B cell (primary cell): ENCODE measurements around the gene BRWD1. TPM values are rescaled to one million over a fixed set of nuclear protein-coding genes. Genes with fewer than 3 reads are reported as not detected.

Experiments used
- ATAC-seq: fragments of 200-7000 bp; cut with Tn5 transposase; one replicate; pipeline ENCODE4 v1.10.0; 2021; ENCODE audit warnings: low read depth, mild to moderate bottlenecking, moderate number of reproducible peaks, moderate library complexity
- CTCF ChIA-PET: fragments of 350-600 bp; sonication (Branson Sonifier 250); formaldehyde crosslinking; loops from one replicate; lab custom pipeline; 2021; ENCODE audit warnings: antibody characterized with exemption, inconsistent platforms; lab: Charles Lee
- POLR2A ChIA-PET: fragments of 350-600 bp; sonication (Branson Sonifier 250); formaldehyde crosslinking; loops from one replicate; lab custom pipeline; 2021; ENCODE audit warnings: antibody characterized with exemption; lab: Charles Lee
- DNase-seq: peaks from one replicate; pipeline ENCODE4 v3.0.0; 2013
- H2AFZ ChIP-seq: 2 replicates; pipeline ENCODE4 v1.6.1; 2012; ENCODE audit warnings: mild to moderate bottlenecking, low read depth, low read length; ENCODE audit not compliant: insufficient read depth, poor library complexity, severe bottlenecking
- H3K27ac ChIP-seq, 2 donors: 1 replicate in 1 of 2; 2 replicates in 1 of 2; pipeline ENCODE4 v1.5.1; 2012 to 2013; ENCODE audit warnings: low read length in 2 of 2, mild to moderate bottlenecking in 2 of 2, moderate library complexity in 1 of 2
- H3K27me3 ChIP-seq, 4 experiments: fragments of 200-600 bp in 1 of 4; sonication (generic) in 1 of 4; replicated peaks in 1 of 4; 1 replicate in 2 of 4; 2 replicates in 2 of 4; pipeline versions ENCODE4 v1.6.1 to v1.7.0; 2013 to 2016; ENCODE audit warnings: low read length in 3 of 4, mild to moderate bottlenecking in 2 of 4, mixed read lengths in 1 of 4, moderate library complexity in 1 of 4; ENCODE audit not compliant: insufficient read depth in 4 of 4, control insufficient read depth in 3 of 4; ENCODE audit errors: control extremely low read depth in 1 of 4
- H3K36me3 ChIP-seq, 2 experiments: replicated peaks in 1 of 2; 1 replicate in 1 of 2; 2 replicates in 1 of 2; pipeline versions ENCODE4 v1.6.1 to v1.7.1; 2013; ENCODE audit warnings: low read length in 1 of 2; ENCODE audit not compliant: insufficient read depth in 2 of 2, control insufficient read depth in 1 of 2; ENCODE audit errors: control extremely low read depth in 1 of 2, extremely low read depth in 1 of 2
- H3K4me1 ChIP-seq, 2 donors: fragments of 200-600 bp in 1 of 2; sonication (generic) in 1 of 2; 1 replicate in 1 of 2; 2 replicates in 1 of 2; pipeline versions ENCODE4 v1.5.1 to v1.6.1; 2013 to 2017; ENCODE audit warnings: low read length in 2 of 2; ENCODE audit not compliant: control insufficient read depth in 2 of 2, insufficient read depth in 2 of 2
- H3K4me2 ChIP-seq: replicated peaks from 2 replicates; pipeline ENCODE3; 2012; ENCODE audit warnings: mild to moderate bottlenecking, low read depth, low read length; ENCODE audit not compliant: poor library complexity, severe bottlenecking
- H3K4me3 ChIP-seq, 5 experiments: fragments of 200-600 bp in 1 of 5; sonication (generic) in 1 of 5; 1 replicate in 3 of 5; 2 replicates in 2 of 5; pipeline versions ENCODE4 v1.5.1 to v1.7.0; 2011 to 2016; ENCODE audit warnings: low read length in 4 of 5, mild to moderate bottlenecking in 4 of 5, low read depth in 2 of 5, control low read depth in 1 of 5, moderate library complexity in 1 of 5; ENCODE audit not compliant: insufficient read depth in 1 of 5; ENCODE audit errors: control extremely low read depth in 1 of 5, extremely low read depth in 1 of 5
- H3K79me2 ChIP-seq: fragments of 200-600 bp; sonication (generic); one replicate; pipeline ENCODE4 v1.6.0; 2016; ENCODE audit warnings: low read length; ENCODE audit not compliant: control insufficient read depth, insufficient read depth
- H3K9ac ChIP-seq: fragments of 200-600 bp; sonication (generic); 2 replicates; pipeline ENCODE4 v1.6.1; 2017; ENCODE audit warnings: mild to moderate bottlenecking, low read length, moderate library complexity
- H3K9me3 ChIP-seq, 3 donors: one replicate each; pipeline versions ENCODE4 v1.6.1 to v1.7.1; 2013; ENCODE audit warnings: low read length in 2 of 3; ENCODE audit not compliant: control insufficient read depth in 2 of 3, insufficient read depth in 1 of 3; ENCODE audit errors: control extremely low read depth in 1 of 3
- H4K20me1 ChIP-seq: 2 replicates; pipeline ENCODE4 v1.6.0; 2012; ENCODE audit warnings: mild to moderate bottlenecking, low read length; ENCODE audit not compliant: insufficient read depth, control insufficient read depth, poor library complexity, severe bottlenecking
- H3K27ac Mint-ChIP-seq: one replicate; pipeline ENCODE4 v1.8.0; 2021; ENCODE audit warnings: mixed read lengths
- H3K27me3 Mint-ChIP-seq: one replicate; pipeline ENCODE4 v1.8.0; 2021; ENCODE audit warnings: mixed read lengths
- H3K4me1 Mint-ChIP-seq: one replicate; pipeline ENCODE4 v1.8.0; 2021; ENCODE audit warnings: mixed read lengths
- H3K4me3 Mint-ChIP-seq: one replicate; pipeline ENCODE4 v1.8.0; 2021; ENCODE audit warnings: mixed read lengths
- H3K9me3 Mint-ChIP-seq: one replicate; pipeline ENCODE4 v1.8.0; 2022; ENCODE audit warnings: mixed read lengths; ENCODE audit not compliant: insufficient read depth
- EZH2 ChIP-seq: IDR thresholded peaks from 2 replicates; pipeline ENCODE4 v1.6.1; 2012; ENCODE audit warnings: borderline replicate concordance, low read depth, mild to moderate bottlenecking, moderate library complexity, low read length; ENCODE audit not compliant: insufficient read depth, poor library complexity, severe bottlenecking
- WGBS: methylation state at CpG from one replicate; pipeline ENCODE4 v1.1.5; 2013; ENCODE audit warnings: missing lambda C conversion rate; ENCODE audit not compliant: insufficient coverage; 5-methylcytosine and 5-hydroxymethylcytosine counted together
- intact Hi-C: fragments of 100-400 bp; cut with micrococcal nuclease; formaldehyde crosslinking; loops from one replicate; pipeline ENCODE4 v1.10.0; 2022
- polyA plus RNA-seq: library from polyadenylated mRNA; depleted of rRNA; stranded (reverse); fragments of >200 nt; gene quantifications from 2 replicates; pipeline ENCODE4 v1.2.3, GENCODE V29; 2012
- total RNA-seq, 2 donors: library from RNA; stranded (reverse); fragments of 120-200 nt in 1 of 2; gene quantifications; 1 replicate in 1 of 2; 2 replicates in 1 of 2; pipeline versions ENCODE4 v1.2.3 to v1.2.4, GENCODE V29; 2013 to 2022
- TF ChIP-seq, protein P1 (sequence below): fragments of 200-600 bp; IDR thresholded peaks from one replicate; pipeline ENCODE4 v1.8.0; 2022; ENCODE audit warnings: antibody characterized with exemption, mild to moderate bottlenecking

BRWD1 gene
- total and polyA plus RNA-seq, 2 donors (not counting 1 experiment from before 2014, with no cell fraction given) = 9.4 to 93.9 TPM

DNA sequence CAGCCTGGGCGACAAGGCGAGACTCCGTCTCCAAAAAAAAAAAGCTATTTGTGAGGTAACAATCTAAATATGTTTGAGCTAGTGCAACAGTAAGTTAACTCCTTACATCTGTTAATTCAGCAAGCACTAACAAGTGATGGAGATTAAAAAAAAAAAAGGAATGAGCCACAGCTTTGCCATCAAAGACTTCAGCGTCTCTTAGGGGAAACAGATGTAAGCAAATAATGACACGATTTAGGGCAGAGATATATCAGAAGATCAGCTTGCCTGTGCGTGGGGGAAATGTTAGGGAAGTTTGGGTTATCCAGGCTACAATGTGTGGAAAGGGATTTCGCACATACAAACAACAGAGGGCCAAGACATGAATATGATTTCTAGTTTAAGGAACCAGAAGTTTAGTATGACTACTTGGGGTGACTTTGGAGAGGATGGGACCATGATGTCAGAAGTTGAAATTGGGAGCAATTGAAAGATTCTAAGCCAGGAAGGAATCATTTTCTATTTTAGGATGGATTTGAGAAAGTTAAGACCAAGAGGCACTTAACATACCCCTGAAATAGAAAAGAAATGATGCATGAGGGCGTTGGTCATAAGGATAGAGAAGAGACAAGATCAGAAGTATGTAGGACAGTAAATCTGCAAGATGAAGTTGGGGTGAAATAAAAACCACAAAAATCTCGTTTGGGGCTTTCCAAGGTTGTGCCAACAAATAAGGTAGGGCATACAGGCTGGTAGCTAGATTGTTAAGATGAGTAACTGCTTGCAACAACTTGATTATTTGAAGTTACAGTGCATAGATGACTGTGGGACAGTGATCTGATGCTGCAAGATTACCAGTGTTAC lies 2.4 kb upstream of the BRWD1 start:
- H3K9me3 Mint-ChIP-seq = no peaks in the 10 kb centered on the region
- TF ChIP-seq EZH2 = no peak
- TF ChIP-seq, protein P1, sequence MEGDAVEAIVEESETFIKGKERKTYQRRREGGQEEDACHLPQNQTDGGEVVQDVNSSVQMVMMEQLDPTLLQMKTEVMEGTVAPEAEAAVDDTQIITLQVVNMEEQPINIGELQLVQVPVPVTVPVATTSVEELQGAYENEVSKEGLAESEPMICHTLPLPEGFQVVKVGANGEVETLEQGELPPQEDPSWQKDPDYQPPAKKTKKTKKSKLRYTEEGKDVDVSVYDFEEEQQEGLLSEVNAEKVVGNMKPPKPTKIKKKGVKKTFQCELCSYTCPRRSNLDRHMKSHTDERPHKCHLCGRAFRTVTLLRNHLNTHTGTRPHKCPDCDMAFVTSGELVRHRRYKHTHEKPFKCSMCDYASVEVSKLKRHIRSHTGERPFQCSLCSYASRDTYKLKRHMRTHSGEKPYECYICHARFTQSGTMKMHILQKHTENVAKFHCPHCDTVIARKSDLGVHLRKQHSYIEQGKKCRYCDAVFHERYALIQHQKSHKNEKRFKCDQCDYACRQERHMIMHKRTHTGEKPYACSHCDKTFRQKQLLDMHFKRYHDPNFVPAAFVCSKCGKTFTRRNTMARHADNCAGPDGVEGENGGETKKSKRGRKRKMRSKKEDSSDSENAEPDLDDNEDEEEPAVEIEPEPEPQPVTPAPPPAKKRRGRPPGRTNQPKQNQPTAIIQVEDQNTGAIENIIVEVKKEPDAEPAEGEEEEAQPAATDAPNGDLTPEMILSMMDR = no peak
- ChIA-PET CTCF (interaction anchor here (1.4 to 1.8 kb wide), 2 partner anchors 31 to 72 kb away, joined by 4 to 5 read pairs; no protein-coding TSS in a partner anchor), POLR2A (interaction anchor here (5.0 kb wide), 1 partner anchor 33 kb away, joined by 47 read pairs; the partner anchor contains the start of gene HMGN1)
- DNase-seq = peak; percentile 44
- no peaks in the 10 kb centered on the region for H3K27me3 Mint-ChIP-seq
- H3K4me2 ChIP-seq = no peak overlapping the region
- H3K27ac ChIP-seq = no peak overlapping the region
- WGBS = 60% methylated on average over 6 of the region's 9 CpGs
- peaks cover 0 to 5% of the 10 kb centered on the region in 2 experiments for H3K36me3 ChIP-seq
- peaks cover 37% of the 10 kb centered on the region for H3K4me1 Mint-ChIP-seq
- H4K20me1 ChIP-seq = peaks cover 13% of the 10 kb centered on the region
- H3K9me3 ChIP-seq = no peaks in the 10 kb centered on the region
- ATAC-seq = no peak
- peak overlapping the region; percentile 59 for H3K27ac Mint-ChIP-seq
- H3K4me3 ChIP-seq = no peak overlapping the region
- intact Hi-C loops = no loop called here
- H3K27me3 ChIP-seq = no peaks in the 10 kb centered on the region
- peak overlapping the region; percentile 11 for H2AFZ ChIP-seq
- no peak overlapping the region for H3K9ac ChIP-seq
- peaks cover 14% of the 10 kb centered on the region for H3K79me2 ChIP-seq
- peak overlapping the region; percentile 4 for H3K4me3 Mint-ChIP-seq
- H3K4me1 ChIP-seq = peaks cover 11 to 36% of the 10 kb centered on the region in 2 donors
